B cell (primary cell): ENCODE results near the gene EGFLAM. TPM values are rescaled to one million over a fixed set of nuclear protein-coding genes. Genes with fewer than 3 reads are reported as not detected.

Source experiments
- ATAC-seq: fragments of 200-7000 bp; cut with Tn5 transposase; one replicate; pipeline ENCODE4 v1.10.0; 2021; ENCODE audit warnings: low read depth, mild to moderate bottlenecking, moderate number of reproducible peaks, moderate library complexity
- CTCF ChIA-PET: fragments of 350-600 bp; sonication (Branson Sonifier 250); formaldehyde crosslinking; loops from one replicate; lab custom pipeline; 2021; ENCODE audit warnings: antibody characterized with exemption, inconsistent platforms; lab: Charles Lee
- POLR2A ChIA-PET: fragments of 350-600 bp; sonication (Branson Sonifier 250); formaldehyde crosslinking; loops from one replicate; lab custom pipeline; 2021; ENCODE audit warnings: antibody characterized with exemption; lab: Charles Lee
- DNase-seq: peaks from one replicate; pipeline ENCODE4 v3.0.0; 2013
- H2AFZ ChIP-seq: 2 replicates; pipeline ENCODE4 v1.6.1; 2012; ENCODE audit warnings: mild to moderate bottlenecking, low read depth, low read length; ENCODE audit not compliant: insufficient read depth, poor library complexity, severe bottlenecking
- H3K27ac ChIP-seq, 2 donors: 1 replicate in 1 of 2; 2 replicates in 1 of 2; pipeline ENCODE4 v1.5.1; 2012 to 2013; ENCODE audit warnings: low read length in 2 of 2, mild to moderate bottlenecking in 2 of 2, moderate library complexity in 1 of 2
- H3K27me3 ChIP-seq, 4 experiments: fragments of 200-600 bp in 1 of 4; sonication (generic) in 1 of 4; replicated peaks in 1 of 4; 1 replicate in 2 of 4; 2 replicates in 2 of 4; pipeline versions ENCODE4 v1.6.1 to v1.7.0; 2013 to 2016; ENCODE audit warnings: low read length in 3 of 4, mild to moderate bottlenecking in 2 of 4, mixed read lengths in 1 of 4, moderate library complexity in 1 of 4; ENCODE audit not compliant: insufficient read depth in 4 of 4, control insufficient read depth in 3 of 4; ENCODE audit errors: control extremely low read depth in 1 of 4
- H3K36me3 ChIP-seq, 2 experiments: replicated peaks in 1 of 2; 1 replicate in 1 of 2; 2 replicates in 1 of 2; pipeline versions ENCODE4 v1.6.1 to v1.7.1; 2013; ENCODE audit warnings: low read length in 1 of 2; ENCODE audit not compliant: insufficient read depth in 2 of 2, control insufficient read depth in 1 of 2; ENCODE audit errors: control extremely low read depth in 1 of 2, extremely low read depth in 1 of 2
- H3K4me1 ChIP-seq, 2 donors: fragments of 200-600 bp in 1 of 2; sonication (generic) in 1 of 2; 1 replicate in 1 of 2; 2 replicates in 1 of 2; pipeline versions ENCODE4 v1.5.1 to v1.6.1; 2013 to 2017; ENCODE audit warnings: low read length in 2 of 2; ENCODE audit not compliant: control insufficient read depth in 2 of 2, insufficient read depth in 2 of 2
- H3K4me2 ChIP-seq: replicated peaks from 2 replicates; pipeline ENCODE3; 2012; ENCODE audit warnings: mild to moderate bottlenecking, low read depth, low read length; ENCODE audit not compliant: poor library complexity, severe bottlenecking
- H3K4me3 ChIP-seq, 5 experiments: fragments of 200-600 bp in 1 of 5; sonication (generic) in 1 of 5; 1 replicate in 3 of 5; 2 replicates in 2 of 5; pipeline versions ENCODE4 v1.5.1 to v1.7.0; 2011 to 2016; ENCODE audit warnings: low read length in 4 of 5, mild to moderate bottlenecking in 4 of 5, low read depth in 2 of 5, control low read depth in 1 of 5, moderate library complexity in 1 of 5; ENCODE audit not compliant: insufficient read depth in 1 of 5; ENCODE audit errors: control extremely low read depth in 1 of 5, extremely low read depth in 1 of 5
- H3K79me2 ChIP-seq: fragments of 200-600 bp; sonication (generic); one replicate; pipeline ENCODE4 v1.6.0; 2016; ENCODE audit warnings: low read length; ENCODE audit not compliant: control insufficient read depth, insufficient read depth
- H3K9ac ChIP-seq: fragments of 200-600 bp; sonication (generic); 2 replicates; pipeline ENCODE4 v1.6.1; 2017; ENCODE audit warnings: mild to moderate bottlenecking, low read length, moderate library complexity
- H3K9me3 ChIP-seq, 3 donors: one replicate each; pipeline versions ENCODE4 v1.6.1 to v1.7.1; 2013; ENCODE audit warnings: low read length in 2 of 3; ENCODE audit not compliant: control insufficient read depth in 2 of 3, insufficient read depth in 1 of 3; ENCODE audit errors: control extremely low read depth in 1 of 3
- H4K20me1 ChIP-seq: 2 replicates; pipeline ENCODE4 v1.6.0; 2012; ENCODE audit warnings: mild to moderate bottlenecking, low read length; ENCODE audit not compliant: insufficient read depth, control insufficient read depth, poor library complexity, severe bottlenecking
- H3K27ac Mint-ChIP-seq: one replicate; pipeline ENCODE4 v1.8.0; 2021; ENCODE audit warnings: mixed read lengths
- H3K27me3 Mint-ChIP-seq: one replicate; pipeline ENCODE4 v1.8.0; 2021; ENCODE audit warnings: mixed read lengths
- H3K4me1 Mint-ChIP-seq: one replicate; pipeline ENCODE4 v1.8.0; 2021; ENCODE audit warnings: mixed read lengths
- H3K4me3 Mint-ChIP-seq: one replicate; pipeline ENCODE4 v1.8.0; 2021; ENCODE audit warnings: mixed read lengths
- H3K9me3 Mint-ChIP-seq: one replicate; pipeline ENCODE4 v1.8.0; 2022; ENCODE audit warnings: mixed read lengths; ENCODE audit not compliant: insufficient read depth
- EZH2 ChIP-seq: IDR thresholded peaks from 2 replicates; pipeline ENCODE4 v1.6.1; 2012; ENCODE audit warnings: borderline replicate concordance, low read depth, mild to moderate bottlenecking, moderate library complexity, low read length; ENCODE audit not compliant: insufficient read depth, poor library complexity, severe bottlenecking
- WGBS: methylation state at CpG from one replicate; pipeline ENCODE4 v1.1.5; 2013; ENCODE audit warnings: missing lambda C conversion rate; ENCODE audit not compliant: insufficient coverage; 5-methylcytosine and 5-hydroxymethylcytosine counted together
- intact Hi-C: fragments of 100-400 bp; cut with micrococcal nuclease; formaldehyde crosslinking; loops from one replicate; pipeline ENCODE4 v1.10.0; 2022
- polyA plus RNA-seq: library from polyadenylated mRNA; depleted of rRNA; stranded (reverse); fragments of >200 nt; gene quantifications from 2 replicates; pipeline ENCODE4 v1.2.3, GENCODE V29; 2012
- total RNA-seq, 2 donors: library from RNA; stranded (reverse); fragments of 120-200 nt in 1 of 2; gene quantifications; 1 replicate in 1 of 2; 2 replicates in 1 of 2; pipeline versions ENCODE4 v1.2.3 to v1.2.4, GENCODE V29; 2013 to 2022
- TF ChIP-seq, protein P1 (sequence below): fragments of 200-600 bp; IDR thresholded peaks from one replicate; pipeline ENCODE4 v1.8.0; 2022; ENCODE audit warnings: antibody characterized with exemption, mild to moderate bottlenecking

The EGFLAM gene
- total and polyA plus RNA-seq, 2 donors (not counting 1 experiment from before 2014, with no cell fraction given), result not detected

DNA sequence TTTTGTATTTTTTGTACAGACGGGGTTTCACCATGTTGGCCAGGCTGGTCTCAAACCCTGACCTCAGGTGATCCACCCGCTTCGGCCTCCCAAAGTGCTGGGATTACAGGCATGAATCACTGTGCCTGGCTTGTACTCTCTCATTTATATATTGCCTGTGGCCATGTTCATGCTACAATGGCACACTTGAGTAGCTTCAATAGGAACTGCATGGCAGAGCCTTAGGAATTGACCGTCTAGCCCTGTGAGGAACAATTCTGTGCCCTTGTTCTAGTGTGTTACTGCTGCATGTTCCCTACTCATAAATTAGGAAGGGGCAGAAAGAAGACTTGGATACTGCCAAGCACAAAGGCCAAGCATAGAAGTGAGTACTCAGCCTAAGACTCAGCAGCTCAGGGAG lies 193.8 kb downstream of the EGFLAM start:
- H3K4me3 Mint-ChIP-seq, result no peak overlapping the region
- Histone ChIP-seq H2AFZ (no peak overlapping the region), H3K4me1 (peaks cover 17 to 23% of the 10 kb centered on the region in 2 donors), H3K36me3 (no peaks in the 10 kb centered on the region), H3K27ac (no peak overlapping the region), H3K9ac (no peak overlapping the region), H4K20me1 (no peaks in the 10 kb centered on the region), H3K27me3 (peaks cover 1 to 66% (median 53%) of the 10 kb centered on the region in 4 experiments), H3K79me2 (no peaks in the 10 kb centered on the region), H3K4me3 (no peak overlapping the region), H3K9me3 (peaks cover 4 to 61% (median 24%) of the 10 kb centered on the region in 3 donors), H3K4me2 (no peak overlapping the region)
- POLR2A ChIA-PET, result no interaction called here
- no peak overlapping the region for H3K27ac Mint-ChIP-seq
- no peak for ATAC-seq
- H3K4me1 Mint-ChIP-seq, result peaks cover 11% of the 10 kb centered on the region
- CTCF ChIA-PET, result interaction anchor here (5.4 kb wide), 1 partner anchor 11 kb away, joined by 31 read pairs; no protein-coding TSS in a partner anchor
- peaks cover 6% of the 10 kb centered on the region for H3K9me3 Mint-ChIP-seq
- WGBS, result 93% methylated on average over 4 of the region's 4 CpGs
- intact Hi-C loops, result no loop called here
- DNase-seq, result no peak
- no peak for TF ChIP-seq EZH2
- TF ChIP-seq, protein P1, sequence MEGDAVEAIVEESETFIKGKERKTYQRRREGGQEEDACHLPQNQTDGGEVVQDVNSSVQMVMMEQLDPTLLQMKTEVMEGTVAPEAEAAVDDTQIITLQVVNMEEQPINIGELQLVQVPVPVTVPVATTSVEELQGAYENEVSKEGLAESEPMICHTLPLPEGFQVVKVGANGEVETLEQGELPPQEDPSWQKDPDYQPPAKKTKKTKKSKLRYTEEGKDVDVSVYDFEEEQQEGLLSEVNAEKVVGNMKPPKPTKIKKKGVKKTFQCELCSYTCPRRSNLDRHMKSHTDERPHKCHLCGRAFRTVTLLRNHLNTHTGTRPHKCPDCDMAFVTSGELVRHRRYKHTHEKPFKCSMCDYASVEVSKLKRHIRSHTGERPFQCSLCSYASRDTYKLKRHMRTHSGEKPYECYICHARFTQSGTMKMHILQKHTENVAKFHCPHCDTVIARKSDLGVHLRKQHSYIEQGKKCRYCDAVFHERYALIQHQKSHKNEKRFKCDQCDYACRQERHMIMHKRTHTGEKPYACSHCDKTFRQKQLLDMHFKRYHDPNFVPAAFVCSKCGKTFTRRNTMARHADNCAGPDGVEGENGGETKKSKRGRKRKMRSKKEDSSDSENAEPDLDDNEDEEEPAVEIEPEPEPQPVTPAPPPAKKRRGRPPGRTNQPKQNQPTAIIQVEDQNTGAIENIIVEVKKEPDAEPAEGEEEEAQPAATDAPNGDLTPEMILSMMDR, result no peak
- peaks cover 62% of the 10 kb centered on the region for H3K27me3 Mint-ChIP-seq

DNA sequence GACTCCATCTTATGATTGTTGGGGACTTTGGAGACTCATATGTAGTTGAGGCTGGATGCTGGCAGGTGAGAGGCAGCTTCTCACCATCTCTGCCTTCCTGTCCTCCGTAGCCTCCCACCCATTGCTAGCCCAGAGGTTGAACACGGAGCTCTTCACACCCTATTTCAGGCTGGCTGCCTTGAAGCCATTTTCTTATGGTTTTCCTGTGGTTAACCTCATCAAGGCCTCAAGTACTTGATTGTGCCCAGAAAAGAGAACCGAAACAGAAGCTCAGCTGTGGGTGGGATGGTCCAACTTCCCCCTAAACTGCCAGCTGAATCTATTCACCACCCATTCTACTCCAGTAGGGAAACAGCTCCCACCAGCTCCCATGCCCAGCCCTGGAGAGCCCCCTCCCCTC lies 195.1 kb downstream of the EGFLAM start:
- Histone ChIP-seq H3K79me2 (no peaks in the 10 kb centered on the region), H3K4me3 (no peak overlapping the region), H3K27me3 (peaks cover 1 to 67% (median 55%) of the 10 kb centered on the region in 4 experiments), H3K4me1 (peaks cover 17 to 23% of the 10 kb centered on the region in 2 donors), H3K27ac (no peak overlapping the region), H3K4me2 (no peak overlapping the region), H3K36me3 (no peaks in the 10 kb centered on the region), H3K9ac (no peak overlapping the region), H2AFZ (no peak overlapping the region), H4K20me1 (no peaks in the 10 kb centered on the region), H3K9me3 (peaks cover 4 to 64% (median 27%) of the 10 kb centered on the region in 3 donors)
- Mint-ChIP-seq H3K27ac (no peak overlapping the region), H3K9me3 (peaks cover 6% of the 10 kb centered on the region), H3K4me1 (peaks cover 11% of the 10 kb centered on the region), H3K4me3 (no peak overlapping the region), H3K27me3 (peaks cover 65% of the 10 kb centered on the region)
- DNase-seq (peak; percentile 67), ATAC-seq (peak; percentile 77)
- POLR2A ChIA-PET, result no interaction called here
- no peak for TF ChIP-seq EZH2
- TF ChIP-seq, protein P1, result no peak
- 0% methylated on average over 1 of the region's 3 CpGs for WGBS
- intact Hi-C loops, result no loop called here
- CTCF ChIA-PET, result interaction anchor here (1.1 to 5.4 kb wide), 2 partner anchors 12 to 627 kb away, joined by 3 to 31 read pairs; no protein-coding TSS in a partner anchor
